HG02623 (cell line): ENCODE results near the gene ABCA12.
"Not testable (repeated sequence)": the region's sequence is repeated elsewhere in the genome, so short reads cannot be mapped to it uniquely, and the experiment has no call there.

Experiments used
- ATAC-seq: cut with Tn5 transposase; IDR thresholded peaks from one replicate; pipeline ENCODE4 v1.9.1; 2021; ENCODE audit warnings: moderate library complexity; ENCODE audit not compliant: unreplicated experiment

Gene ABCA12

GRCh38 chr2:215138479-215138878 lies at the start of gene ABCA12:
Gene ABCA12 (minus strand): TSS chr2:215138626. CDS start chr2:215138208, 418 bp downstream.
- ATAC-seq, result no peak

- ATAC-seq, result no peak
Measured at GRCh38 chr2:215188078-215188477, 49.7 kb upstream of the ABCA12 start.

- ATAC-seq, result no peak
Measured at GRCh38 chr2:215186021-215186420, 47.6 kb upstream of the ABCA12 start.

GRCh38 chr2:215178121-215178520 lies 39.7 kb upstream of the ABCA12 start:
- no peak for ATAC-seq

- no peak for ATAC-seq
Measured at GRCh38 chr2:215171796-215172195, 33.4 kb upstream of the ABCA12 start.

- peak; percentile 73 for ATAC-seq
Measured at GRCh38 chr2:215171151-215171550, 32.7 kb upstream of the ABCA12 start.

GRCh38 chr2:215166505-215166904 lies 28.1 kb upstream of the ABCA12 start:
- ATAC-seq, result not testable (repeated sequence)

GRCh38 chr2:215163319-215163718 lies 24.9 kb upstream of the ABCA12 start:
- ATAC-seq, result not testable (repeated sequence)

- no peak for ATAC-seq
Measured at GRCh38 chr2:215161301-215161829, 22.9 kb upstream of the ABCA12 start.

- ATAC-seq, result no peak
Measured at GRCh38 chr2:215160081-215160480, 21.7 kb upstream of the ABCA12 start.

GRCh38 chr2:215156453-215156852 lies 18.0 kb upstream of the ABCA12 start:
- ATAC-seq, result no peak

- ATAC-seq, result no peak
Measured at GRCh38 chr2:215149894-215150293, 11.5 kb upstream of the ABCA12 start.

- ATAC-seq, result no peak
Measured at GRCh38 chr2:215149486-215149885, 11.1 kb upstream of the ABCA12 start.

- no peak for ATAC-seq
Measured at GRCh38 chr2:215149060-215149459, 10.6 kb upstream of the ABCA12 start.

- no peak for ATAC-seq
Measured at GRCh38 chr2:215145611-215146010, 7.2 kb upstream of the ABCA12 start.

- ATAC-seq, result no peak
Measured at GRCh38 chr2:215144106-215144875, 5.9 kb upstream of the ABCA12 start.

- ATAC-seq, result no peak
Measured at GRCh38 chr2:215143458-215143857, 5.0 kb upstream of the ABCA12 start.

GRCh38 chr2:215141706-215142105 lies 3.3 kb upstream of the ABCA12 start:
- ATAC-seq, result no peak

GRCh38 chr2:215140166-215140707 lies 1.8 kb upstream of the ABCA12 start:
- ATAC-seq, result no peak

GRCh38 chr2:215137741-215138340 lies 585 bp downstream of the ABCA12 start:
- no peak for ATAC-seq

GRCh38 chr2:215137329-215137686 lies 1.1 kb downstream of the ABCA12 start:
- ATAC-seq, result no peak
